ENCODE data around the gene RHBDL2.

DNA sequence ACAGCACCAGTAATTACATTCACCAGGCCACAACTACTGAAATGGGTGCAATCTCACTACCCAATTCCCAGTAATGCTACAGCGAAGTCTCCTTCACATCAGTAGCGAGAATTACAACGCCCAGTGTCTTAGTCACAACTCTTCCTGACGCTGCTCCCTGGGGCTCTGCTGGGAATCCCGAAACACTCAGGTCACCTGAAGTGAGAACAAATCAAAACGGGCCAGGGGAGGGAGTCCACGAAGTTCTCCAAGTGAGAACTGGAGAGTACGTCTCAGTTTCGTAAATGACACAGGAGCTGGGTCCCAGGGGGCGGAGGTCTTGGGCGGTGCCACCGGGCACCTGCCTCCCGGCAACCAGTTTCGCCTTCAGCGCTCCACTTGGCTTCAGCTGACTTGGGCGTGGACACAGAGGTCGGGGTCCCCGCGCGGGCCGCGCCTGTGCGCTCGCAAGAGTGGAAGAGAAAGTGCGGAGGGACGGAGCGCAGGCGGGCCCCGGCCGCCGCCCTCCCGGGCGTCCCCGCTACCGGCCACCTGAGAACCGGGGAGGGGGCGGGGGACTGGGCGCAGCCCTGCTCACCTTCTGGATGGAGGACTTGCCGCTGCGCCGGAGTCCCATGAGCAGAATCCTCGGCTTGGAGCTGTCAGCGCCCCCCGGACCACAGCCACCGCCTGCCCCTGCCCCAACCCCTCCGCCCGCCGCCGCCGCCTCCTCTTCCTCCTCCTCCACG lies 82.6 kb downstream of the RHBDL2 start:
- TF ChIP-seq, protein P1, sequence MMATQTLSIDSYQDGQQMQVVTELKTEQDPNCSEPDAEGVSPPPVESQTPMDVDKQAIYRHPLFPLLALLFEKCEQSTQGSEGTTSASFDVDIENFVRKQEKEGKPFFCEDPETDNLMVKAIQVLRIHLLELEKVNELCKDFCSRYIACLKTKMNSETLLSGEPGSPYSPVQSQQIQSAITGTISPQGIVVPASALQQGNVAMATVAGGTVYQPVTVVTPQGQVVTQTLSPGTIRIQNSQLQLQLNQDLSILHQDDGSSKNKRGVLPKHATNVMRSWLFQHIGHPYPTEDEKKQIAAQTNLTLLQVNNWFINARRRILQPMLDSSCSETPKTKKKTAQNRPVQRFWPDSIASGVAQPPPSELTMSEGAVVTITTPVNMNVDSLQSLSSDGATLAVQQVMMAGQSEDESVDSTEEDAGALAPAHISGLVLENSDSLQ (IDR thresholded peaks at IDR 0.05) = no peak
- TF ChIP-seq SUZ12 (IDR thresholded peaks at IDR 0.05) (no peak), BHLHE40 (IDR thresholded peaks at IDR 0.05; ENCODE audit: borderline replicate concordance) (no peak), ZNF384 (IDR thresholded peaks at IDR 0.05) (no peak)
